ENCODE measurements around the gene HTR3E.

Gene HTR3E

DNA sequence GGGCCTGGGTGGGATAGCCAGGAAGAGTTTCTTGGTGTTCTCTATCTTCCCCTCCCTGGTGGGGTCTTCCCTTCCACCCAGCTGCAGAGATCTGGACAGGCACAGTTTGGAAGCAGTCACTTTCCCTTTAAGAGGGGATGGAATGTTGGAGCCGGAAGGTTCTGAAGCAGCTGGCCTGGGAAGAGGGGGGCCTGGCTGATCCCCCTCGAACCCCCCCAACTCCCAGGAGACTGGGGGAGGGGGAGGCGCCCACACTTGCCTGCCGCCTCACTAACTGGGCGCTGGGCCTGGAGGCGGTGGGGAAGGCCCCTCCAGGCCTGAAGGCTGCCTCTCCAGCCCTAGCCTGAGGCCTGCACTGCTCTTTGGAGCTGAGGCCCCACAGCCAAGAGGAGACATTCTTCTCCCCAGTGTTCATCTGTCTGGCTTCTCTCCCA lies 59.7 kb downstream of the HTR3E start:
- DNase-seq (ENCODE audit: low read depth), result no peak
